HG03139 (cell line): ENCODE results near the gene CFAP68.
"Not testable (repeated sequence)": the region's sequence is repeated elsewhere in the genome, so short reads cannot be mapped to it uniquely, and the experiment has no call there.

Experiments used
- ATAC-seq: cut with Tn5 transposase; IDR thresholded peaks from one replicate; pipeline ENCODE4 v1.9.1; 2021; ENCODE audit not compliant: unreplicated experiment

The CFAP68 gene

GRCh38 chr11:111870522-111870885, 8.8 kb upstream of the CFAP68 start:
- no peak for ATAC-seq

- peak; percentile 87 for ATAC-seq
These were observed 8.3 kb upstream of the CFAP68 start, which contains the start of gene ALG9 for GRCh38 chr11:111870886-111871692. Gene ALG9, minus strand, starts transcription at chr11:111871581. Its CDS starts 99 bp downstream, at chr11:111871482.

- no peak for ATAC-seq
These were observed 7.6 kb upstream of the CFAP68 start for GRCh38 chr11:111871693-111872161.

- peak; percentile 5 for ATAC-seq
These were observed 924 bp upstream of the CFAP68 start for GRCh38 chr11:111878385-111878848.

- no peak for ATAC-seq
These were observed 258 bp downstream of the CFAP68 start for GRCh38 chr11:111879637-111879960.

GRCh38 chr11:111882202-111882601, 2.9 kb downstream of the CFAP68 start:
- no peak for ATAC-seq

GRCh38 chr11:111885053-111885452, 5.7 kb downstream of the CFAP68 start:
- not testable (repeated sequence) for ATAC-seq

- ATAC-seq = no peak
These were observed 6.7 kb downstream of the CFAP68 start for GRCh38 chr11:111886032-111886431.

- ATAC-seq = no peak
These were observed 7.5 kb downstream of the CFAP68 start for GRCh38 chr11:111886844-111887243.

- ATAC-seq = no peak
These were observed 26.1 kb downstream of the CFAP68 start for GRCh38 chr11:111905411-111905810.

- no peak for ATAC-seq
These were observed 27.3 kb downstream of the CFAP68 start for GRCh38 chr11:111906680-111907079.

GRCh38 chr11:111908639-111909305, 29.4 kb downstream of the CFAP68 start:
- no peak for ATAC-seq

- no peak for ATAC-seq
These were observed 30.0 kb downstream of the CFAP68 start for GRCh38 chr11:111909378-111909777.

- ATAC-seq = no peak
These were observed 31.6 kb downstream of the CFAP68 start for GRCh38 chr11:111910676-111911562.

GRCh38 chr11:111911563-111912401, 32.4 kb downstream of the CFAP68 start, which contains the start of gene CRYAB:
Gene CRYAB, minus strand, starts transcription at chr11:111911770. Its CDS starts 46 bp downstream, at chr11:111911724.
- no peak for ATAC-seq

GRCh38 chr11:111912535-111912934, 33.2 kb downstream of the CFAP68 start, which contains the start of gene HSPB2:
Gene HSPB2, plus strand, starts transcription at chr11:111912734. Its CDS starts 96 bp downstream, at chr11:111912830.
- no peak for ATAC-seq

- no peak for ATAC-seq
These were observed 33.9 kb downstream of the CFAP68 start for GRCh38 chr11:111913031-111913861.

- ATAC-seq = no peak
These were observed 34.7 kb downstream of the CFAP68 start for GRCh38 chr11:111913997-111914396.

GRCh38 chr11:111916768-111917167, 37.4 kb downstream of the CFAP68 start:
- no peak for ATAC-seq
